Pancreas (tissue), 10 donors: Measurements from ENCODE around the gene RGS3. TPM values are rescaled to one million over a fixed set of nuclear protein-coding genes. Genes with fewer than 3 reads are reported as not detected.

Experiments used
- ATAC-seq, 4 donors: fragments of 200-7000 bp; cut with Tn5 transposase; one replicate each; pipeline versions ENCODE4 v1.8.0 to v1.9.1; 2020; ENCODE audit warnings: mild to moderate bottlenecking in 4 of 4, moderate library complexity in 4 of 4
- DNase-seq, 6 donors: peaks; one replicate each; pipeline ENCODE4 v3.0.0-alpha.2; 2020
- FAIRE-seq: peaks from 2 replicates; lab custom pipeline; 2012; peaks lifted over from hg19 to GRCh38; lab: Jason Lieb, UNC
- H3K27ac ChIP-seq, 4 donors: fragments of 200-600 bp; sonication (generic); 1 replicate in 3 of 4; 2 replicates in 1 of 4; pipeline versions ENCODE4 v1.5.0 to v1.8.0; 2020
- H3K27me3 ChIP-seq, 4 donors: fragments of 200-600 bp; one replicate each; pipeline ENCODE4 v1.8.0; 2021
- H3K36me3 ChIP-seq, 3 donors: fragments of 200-600 bp; sonication (generic) in 1 of 3; one replicate each; pipeline versions ENCODE4 v1.5.0 to v1.8.0; 2020 to 2021
- H3K4me1 ChIP-seq, 3 donors: fragments of 200-600 bp; one replicate each; pipeline ENCODE4 v1.8.0; 2021
- H3K4me3 ChIP-seq, 4 donors: fragments of 200-600 bp; sonication (generic) in 2 of 4; one replicate each; pipeline versions ENCODE4 v1.5.0 to v1.8.0; 2020 to 2021
- H3K9me3 ChIP-seq, 4 donors: fragments of 200-600 bp; one replicate each; pipeline ENCODE4 v1.8.0; 2021
- CTCF ChIP-seq, 4 donors: fragments of 200-600 bp; sonication (generic) in 3 of 4; IDR thresholded peaks; one replicate each; pipeline versions ENCODE4 v1.5.0 to v1.8.0; 2021; ENCODE audit warnings: antibody characterized with exemption in 4 of 4
- WGBS, 2 donors: extraction: QIAGEN DNeasy Blood & Tissue Kit; methylation state at CpG; one replicate each; pipeline ENCODE4 v1.1.7; 2013; 5-methylcytosine and 5-hydroxymethylcytosine counted together
- intact Hi-C, 3 donors: fragments of 100-400 bp; cut with DNase I; formaldehyde crosslinking; loops; one replicate each; pipeline versions ENCODE4 v1.11.1 to v1.14.2; 2022
- polyA plus RNA-seq, 2 donors: library from polyadenylated mRNA; stranded (reverse); fragments of 200-250 nt; gene quantifications; one replicate each; pipeline ENCODE4 v1.2.3, GENCODE V29; 2013
- total RNA-seq, 6 donors: library from RNA; stranded (reverse); fragmentation: NEBNext Ultra II Directional in 4 of 6; extraction: Animal tissue kit (Norgen Biotek cat#: 25700) in 4 of 6; gene quantifications; one replicate each; pipeline versions ENCODE4 v1.2.1 to v1.2.4, GENCODE V29; 2021 to 2023
- donor health status: healthy with polysubstance abuse.
- donor health status: DM: no; HTN: no; CAD: no; lungs with moderate emphysema.
- donor health status: DM: no; HTN: no; CAD: no.
- donor health status: control.
- donor health status: control.
- donor health status: Bipolar disorder and iron deficiency.
- donor health status: DM: yes; HTN: yes; CAD: no.
- donor health status: DM: no; HTN: no; CAD: no.
- donor health status: DM: no; HTN: no; CAD: no.
- donor health status: DM: yes; HTN: yes; CAD: no.

Gene RGS3
- total and polyA plus RNA-seq, 8 donors: 18.3 to 55.3 (median 32.6) TPM

GRCh38 chr9:113532809-113533190 lies 69.3 kb downstream of the RGS3 start:
- no peak for ATAC-seq

GRCh38 chr9:113533335-113534225 lies 70.1 kb downstream of the RGS3 start:
- no peak for DNase-seq
- ATAC-seq: no peak
- Histone ChIP-seq H3K9me3 (no peaks in the 10 kb centered on the region), H3K27me3 (no peaks in the 10 kb centered on the region), H3K4me1 (no peaks in the 10 kb centered on the region), H3K4me3 (no peak overlapping the region), H3K27ac (no peak overlapping the region), H3K36me3 (peaks cover 0 to 18% (median 0%) of the 10 kb centered on the region in 3 donors)
- intact Hi-C loops: loop anchor here in 1 of 3 donors (10.0 kb wide), 1 partner anchor 51 kb away; no protein-coding TSS in a partner anchor
- FAIRE-seq: no peak
- 95 to 96% methylated on average over 8 of the region's 8 CpGs for WGBS, 2 donors
- TF ChIP-seq CTCF (IDR thresholded peaks at IDR 0.05): no peak

More at GRCh38 chr9:113532809-113533190, 69.3 kb downstream of the RGS3 start:
- no peaks in the 10 kb centered on the region for H3K9me3 ChIP-seq
- no peaks in the 10 kb centered on the region for H3K4me1 ChIP-seq
- H3K36me3 ChIP-seq: peaks cover 0 to 18% (median 0%) of the 10 kb centered on the region in 3 donors
- no peak for TF ChIP-seq CTCF (IDR thresholded peaks at IDR 0.05)
- FAIRE-seq: no peak
- no peak for DNase-seq
- H3K27ac ChIP-seq: no peak overlapping the region
- 96% methylated on average over 3 of the region's 3 CpGs for WGBS, 2 donors
- intact Hi-C loops: loop anchor here in 1 of 3 donors (10.0 kb wide), 1 partner anchor 52 kb away; no protein-coding TSS in a partner anchor
- no peak overlapping the region for H3K4me3 ChIP-seq
- no peaks in the 10 kb centered on the region for H3K27me3 ChIP-seq

- no peak for FAIRE-seq
- Histone ChIP-seq H3K36me3 (peaks cover 0 to 3% (median 0%) of the 10 kb centered on the region in 3 donors), H3K27ac (no peak overlapping the region), H3K27me3 (no peaks in the 10 kb centered on the region), H3K4me3 (no peak overlapping the region), H3K4me1 (no peaks in the 10 kb centered on the region), H3K9me3 (no peaks in the 10 kb centered on the region)
- no peak for ATAC-seq
- TF ChIP-seq CTCF (IDR thresholded peaks at IDR 0.05): no peak
- intact Hi-C loops: loop anchor here in 1 of 3 donors (10.0 kb wide), 1 partner anchor 49 kb away; no protein-coding TSS in a partner anchor
- DNase-seq: peak in 1 of 6 donors; percentile 14
- 96 to 97% methylated on average over 6 of the region's 6 CpGs for WGBS, 2 donors
These were observed 72.2 kb downstream of the RGS3 start for GRCh38 chr9:113535756-113536155.

- H3K27me3 ChIP-seq: no peaks in the 10 kb centered on the region
- peaks cover 0 to 3% (median 0%) of the 10 kb centered on the region in 3 donors for H3K36me3 ChIP-seq
- no peak overlapping the region for H3K27ac ChIP-seq
- ATAC-seq (no peak), FAIRE-seq (no peak), DNase-seq (peak in 1 of 6 donors; percentile 17)
- no peak overlapping the region for H3K4me3 ChIP-seq
- TF ChIP-seq CTCF (IDR thresholded peaks at IDR 0.05): no peak
- no peaks in the 10 kb centered on the region for H3K4me1 ChIP-seq
- WGBS, 2 donors: 76 to 80% methylated on average over 6 of the region's 6 CpGs
- intact Hi-C loops: loop anchor here in 1 of 3 donors (10.0 kb wide), 1 partner anchor 49 kb away; no protein-coding TSS in a partner anchor
- no peaks in the 10 kb centered on the region for H3K9me3 ChIP-seq
These were observed 72.6 kb downstream of the RGS3 start for GRCh38 chr9:113536166-113536482.
